ENCODE data around the gene CRYZL1. TPM values are rescaled to one million over a fixed set of nuclear protein-coding genes. Genes with fewer than 3 reads are reported as not detected.

Gene CRYZL1
- total RNA-seq, 1 experiment from 2014 or later = 43.0 TPM

- Histone ChIP-seq H2AFZ (ENCODE audit: low read depth, low read length, poor library complexity, severe bottlenecking) (no peak overlapping the region), H4K20me1 (ENCODE audit: insufficient read depth) (no peaks in the 10 kb centered on the region), H3K27me3 (ENCODE audit: insufficient read depth, low read length) (no peaks in the 10 kb centered on the region), H3K36me3 (ENCODE audit: control insufficient read depth in 1 of 2, insufficient read depth in 2 of 2, low read length in 2 of 2) (no peaks in the 10 kb centered on the region), H3K9ac (ENCODE audit: low read length) (no peak overlapping the region), H3K4me3 (replicated peaks in 1 of 2; ENCODE audit: low read depth in 1 of 2, low read length in 2 of 2) (no peak overlapping the region), H3K79me2 (ENCODE audit: insufficient read depth, low read length) (peaks cover 81% of the 10 kb centered on the region), H3K9me2 (ENCODE audit: insufficient read depth) (no peaks in the 10 kb centered on the region), H3K9me3 (ENCODE audit: control insufficient read depth in 1 of 2, insufficient read depth in 1 of 2, low read depth in 1 of 2, low read length in 2 of 2) (peaks cover 0 to 10% of the 10 kb centered on the region in 2 experiments; a peak in 1 of 4 replicates), H3K27ac (ENCODE audit: low read depth, low read length) (no peak overlapping the region), H3K4me1 (ENCODE audit: control insufficient read depth in 1 of 2, insufficient read depth in 2 of 2, low read length in 2 of 2) (peaks cover 5 to 11% of the 10 kb centered on the region in 2 experiments), H3K4me2 (ENCODE audit: low read length) (no peak overlapping the region)
- no peak for DNase-seq (ENCODE audit: low read depth, low spot score)
- ATAC-seq = no peak
- CTCF ChIA-PET = no interaction called here
- no peak for TF ChIP-seq POLR2AphosphoS5 (IDR thresholded peaks at IDR 0.05; ENCODE audit: low read depth, low read length)
- no peak for TF ChIP-seq ATF3 (IDR thresholded peaks at IDR 0.05)
- TF ChIP-seq CEBPB (IDR thresholded peaks at IDR 0.05; ENCODE audit: low read depth) = no peak
- TF ChIP-seq ELF1 (IDR thresholded peaks at IDR 0.05; ENCODE audit: borderline replicate concordance, low read depth) = no peak
- no peak for TF ChIP-seq EZH2phosphoT487 (IDR thresholded peaks at IDR 0.05; ENCODE audit: borderline replicate concordance)
- no peak for TF ChIP-seq SIN3A (IDR thresholded peaks at IDR 0.05; ENCODE audit: low read depth)
- TF ChIP-seq JUND (IDR thresholded peaks at IDR 0.05) = no peak
- TF ChIP-seq POLR2A (IDR thresholded peaks at IDR 0.05; ENCODE audit: borderline replicate concordance, extremely low read depth, insufficient read depth, insufficient read length) = no peak
- TF ChIP-seq REST (IDR thresholded peaks at IDR 0.05; ENCODE audit: low read depth) = no peak
- TF ChIP-seq TCF7L2 (IDR thresholded peaks at IDR 0.05; ENCODE audit: borderline replicate concordance, extremely low read depth, insufficient read depth, insufficient read length) = no peak
- TF ChIP-seq SP1 (IDR thresholded peaks at IDR 0.05; ENCODE audit: low read depth) = no peak
- TF ChIP-seq ZFX (IDR thresholded peaks at IDR 0.05) = no peak
- TF ChIP-seq RAD21 (IDR thresholded peaks at IDR 0.05; ENCODE audit: low read depth) = no peak
- TF ChIP-seq, protein P1, sequence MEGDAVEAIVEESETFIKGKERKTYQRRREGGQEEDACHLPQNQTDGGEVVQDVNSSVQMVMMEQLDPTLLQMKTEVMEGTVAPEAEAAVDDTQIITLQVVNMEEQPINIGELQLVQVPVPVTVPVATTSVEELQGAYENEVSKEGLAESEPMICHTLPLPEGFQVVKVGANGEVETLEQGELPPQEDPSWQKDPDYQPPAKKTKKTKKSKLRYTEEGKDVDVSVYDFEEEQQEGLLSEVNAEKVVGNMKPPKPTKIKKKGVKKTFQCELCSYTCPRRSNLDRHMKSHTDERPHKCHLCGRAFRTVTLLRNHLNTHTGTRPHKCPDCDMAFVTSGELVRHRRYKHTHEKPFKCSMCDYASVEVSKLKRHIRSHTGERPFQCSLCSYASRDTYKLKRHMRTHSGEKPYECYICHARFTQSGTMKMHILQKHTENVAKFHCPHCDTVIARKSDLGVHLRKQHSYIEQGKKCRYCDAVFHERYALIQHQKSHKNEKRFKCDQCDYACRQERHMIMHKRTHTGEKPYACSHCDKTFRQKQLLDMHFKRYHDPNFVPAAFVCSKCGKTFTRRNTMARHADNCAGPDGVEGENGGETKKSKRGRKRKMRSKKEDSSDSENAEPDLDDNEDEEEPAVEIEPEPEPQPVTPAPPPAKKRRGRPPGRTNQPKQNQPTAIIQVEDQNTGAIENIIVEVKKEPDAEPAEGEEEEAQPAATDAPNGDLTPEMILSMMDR (IDR thresholded peaks at IDR 0.05 in 2 of 3, conservative IDR thresholded peaks at IDR 0.05 in 1 of 3; ENCODE audit: borderline replicate concordance in 1 of 3, insufficient read depth in 1 of 3, low read depth in 2 of 3, low read length in 2 of 3) = no peak
- no TSS peak for BruUV-seq (replicated peaks)
- RAD21 ChIA-PET (ENCODE audit: low non-redundant PET in 1 of 2, low total read pairs in 2 of 2, uncharacterized antibody in 2 of 2, unreplicated experiment in 2 of 2) = no interaction called here
- intact Hi-C loops (cut with micrococcal nuclease) = no loop called here
- POLR2A ChIA-PET = no interaction called here
Measured at GRCh38 chr21:33663241-33663640, 21.7 kb upstream of the CRYZL1 start.

Measured in HCT116 (cell line).